HUDEP-2 (cell line): Measurements from ENCODE around the gene CEMIP.
"Not testable (repeated sequence)": the region's sequence is repeated elsewhere in the genome, so short reads cannot be mapped to it uniquely, and the experiment has no call there.

Experiments
- DNase-seq, 76 experiments: peaks; one replicate each; lab custom pipeline; 2025; ENCODE audit not compliant: unreplicated experiment in 76 of 76; lab: John Stamatoyannopoulos, UW

The CEMIP gene

GRCh38 chr15:80760960-80761359, 18.2 kb upstream of the CEMIP start:
- no peak for DNase-seq

DNA sequence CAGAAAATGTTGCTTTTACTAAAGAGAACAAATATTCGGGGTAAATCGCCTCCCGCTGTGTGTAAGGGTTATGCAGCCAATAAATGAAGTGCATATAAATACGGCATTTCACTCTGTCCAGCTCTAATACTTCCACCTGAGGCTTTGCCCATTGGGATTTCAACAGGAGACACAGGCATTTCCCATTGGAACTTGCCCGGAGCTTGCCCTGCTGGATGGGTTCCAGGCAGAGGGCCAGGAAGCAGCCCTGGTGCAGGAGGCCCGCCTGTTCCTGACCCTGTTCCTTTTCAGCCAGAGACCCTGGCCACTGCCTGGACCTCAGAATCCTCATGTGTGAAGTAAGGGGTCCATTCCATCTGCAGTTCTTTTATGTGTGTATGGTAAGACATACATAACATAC, 17.4 kb upstream of the CEMIP start:
- DNase-seq: no peak

DNA sequence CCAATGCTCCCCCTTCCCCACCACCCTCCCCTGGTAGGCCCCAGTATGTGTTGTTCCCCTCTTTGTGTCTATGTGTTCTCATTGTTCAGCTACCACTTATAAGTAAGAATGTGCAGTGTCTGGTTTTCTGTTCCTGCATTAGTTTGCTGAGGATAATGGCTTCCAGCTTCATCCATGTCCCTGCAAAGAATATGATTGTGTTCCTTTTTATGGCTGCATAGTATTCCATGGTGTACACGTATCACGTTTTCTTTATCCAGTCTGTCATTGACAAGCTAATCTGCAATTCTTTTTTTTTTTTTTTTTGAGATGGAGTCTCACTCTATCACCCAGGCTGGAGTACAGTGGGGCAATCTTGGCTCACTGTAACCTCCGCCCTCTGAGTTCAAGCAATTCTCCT, 15.9 kb upstream of the CEMIP start:
- DNase-seq: not testable (repeated sequence)

DNA sequence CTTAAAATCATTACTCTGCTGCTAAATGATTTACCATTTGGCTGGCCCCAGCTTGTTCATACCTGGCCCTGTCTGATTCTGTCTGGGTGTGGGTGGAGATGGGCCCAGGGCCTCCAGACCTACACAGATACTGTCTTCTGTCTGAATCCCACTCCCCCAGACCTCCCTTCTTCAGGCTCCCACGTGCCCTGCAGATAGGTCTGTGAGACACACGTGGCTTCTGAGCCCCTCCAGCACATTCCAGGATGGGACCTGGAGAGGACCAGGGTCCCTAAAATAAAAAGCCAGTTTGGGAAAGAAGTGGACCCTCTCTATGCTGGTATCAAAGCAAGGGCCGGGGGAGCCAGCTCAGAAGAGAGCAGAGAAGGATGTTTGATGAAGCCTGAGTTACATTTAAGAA, 14.6 kb upstream of the CEMIP start:
- no peak for DNase-seq

DNA sequence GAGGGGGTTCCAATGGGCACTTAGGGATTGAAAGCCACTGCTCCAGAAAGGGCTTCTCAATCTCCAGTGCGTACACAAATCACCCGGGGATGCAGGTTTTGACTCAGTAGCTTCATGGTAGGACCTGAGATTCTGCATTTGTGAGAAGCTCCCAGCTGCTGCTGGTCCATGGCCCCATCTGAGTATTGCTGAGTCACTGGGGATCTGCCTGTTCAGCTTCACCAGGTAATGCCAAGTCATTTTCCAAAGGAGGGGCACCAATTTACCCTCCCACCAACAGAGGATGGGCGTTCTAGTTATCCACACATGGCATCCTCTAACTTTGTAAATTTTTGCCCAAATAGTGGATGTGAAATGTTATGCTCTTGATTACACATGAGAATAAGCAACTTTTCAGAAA, 12.9 kb upstream of the CEMIP start:
- no peak for DNase-seq

DNA sequence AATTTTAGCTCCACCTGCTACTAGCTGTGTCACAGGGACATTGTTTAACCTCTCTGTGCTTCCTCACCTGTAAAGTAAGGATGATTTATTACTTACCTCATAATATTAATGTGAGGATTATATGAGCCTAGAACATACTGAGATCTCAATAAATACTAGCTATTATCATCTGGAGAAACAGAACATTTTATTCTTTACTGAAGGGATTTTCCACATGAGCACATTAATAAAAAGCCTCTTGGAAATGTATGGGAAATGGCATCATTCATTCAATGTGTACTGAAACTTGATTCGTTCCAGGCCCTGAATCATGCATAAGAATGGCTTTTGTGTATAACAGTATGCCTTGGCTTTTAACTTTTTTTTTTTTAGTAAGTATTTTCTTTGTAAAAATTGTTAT, 11.0 kb upstream of the CEMIP start:
- no peak for DNase-seq

DNA sequence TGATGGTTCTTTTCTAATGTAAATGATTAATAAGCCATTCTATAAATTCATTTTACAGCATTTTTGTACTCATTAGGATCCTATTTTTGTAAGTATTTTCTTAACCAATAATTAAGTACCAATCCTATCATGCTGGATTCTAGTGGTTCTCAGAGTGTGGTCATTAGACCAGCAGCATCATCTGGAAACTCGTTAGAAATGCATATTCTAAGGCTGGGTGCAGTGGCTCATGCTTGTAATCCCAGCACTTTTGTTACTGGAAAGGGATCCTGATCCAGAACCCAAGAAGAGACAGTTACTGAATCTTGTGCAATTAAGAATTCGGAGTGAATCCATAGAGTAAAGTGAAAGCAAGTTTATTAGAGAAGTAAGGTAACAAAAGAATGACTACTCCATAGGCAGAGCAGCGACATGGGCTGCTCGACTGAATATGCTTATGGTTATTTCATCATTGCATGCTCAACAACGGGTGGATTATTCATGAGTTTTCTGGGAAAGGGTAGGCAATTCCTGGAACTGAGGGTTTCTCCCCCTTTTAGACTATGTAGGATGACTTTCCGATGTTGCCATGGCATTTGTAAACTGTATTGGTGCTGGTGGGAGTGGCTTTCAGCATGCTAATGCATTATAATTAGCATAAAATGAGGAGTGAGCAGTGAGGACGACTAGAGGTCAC, 9.9 kb upstream of the CEMIP start:
- no peak for DNase-seq

- DNase-seq: no peak
Measured at GRCh38 chr15:80769829-80770705, 9.1 kb upstream of the CEMIP start.

DNA sequence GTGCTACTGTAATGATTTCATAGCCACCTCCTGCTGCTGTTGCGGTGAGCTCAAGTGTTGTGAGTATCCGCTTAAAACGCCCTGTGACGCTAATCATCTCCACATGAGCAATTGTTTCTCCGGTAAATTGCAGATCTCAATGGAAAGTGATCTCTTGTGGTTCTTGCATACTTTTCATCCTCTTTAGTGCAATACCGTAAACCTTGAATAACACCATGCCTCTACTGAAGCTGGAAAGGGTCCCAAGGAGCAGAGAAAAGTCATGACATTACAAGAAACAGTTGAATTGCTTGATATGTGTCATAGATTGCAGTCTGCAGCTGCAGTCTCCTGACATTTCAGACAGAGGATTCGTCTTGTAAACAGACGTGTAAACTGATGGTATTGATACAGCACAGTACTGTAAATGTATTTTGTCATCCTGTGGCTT, 6.0 kb upstream of the CEMIP start:
- no peak for DNase-seq

- no peak for DNase-seq
Measured at GRCh38 chr15:80773792-80774352, 5.3 kb upstream of the CEMIP start.

DNA sequence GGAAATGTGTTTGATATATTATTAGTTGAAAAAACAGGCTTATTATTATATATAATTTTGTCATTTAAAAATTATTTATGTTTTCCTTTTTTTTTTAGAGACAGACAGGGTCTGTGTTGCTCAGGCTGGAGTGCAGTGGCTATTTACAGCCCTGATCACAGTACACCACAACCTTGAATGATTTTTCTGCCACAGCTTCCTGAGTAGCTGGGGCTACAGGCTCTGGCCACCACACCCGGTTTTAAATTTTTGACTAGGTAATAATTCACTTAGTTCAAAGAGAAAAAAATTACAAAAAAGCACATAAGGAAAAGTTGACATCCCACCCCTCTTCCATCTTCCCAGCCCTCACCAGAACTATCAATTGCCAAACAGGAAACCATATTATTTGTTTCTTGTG, 4.7 kb upstream of the CEMIP start:
- DNase-seq: no peak

DNA sequence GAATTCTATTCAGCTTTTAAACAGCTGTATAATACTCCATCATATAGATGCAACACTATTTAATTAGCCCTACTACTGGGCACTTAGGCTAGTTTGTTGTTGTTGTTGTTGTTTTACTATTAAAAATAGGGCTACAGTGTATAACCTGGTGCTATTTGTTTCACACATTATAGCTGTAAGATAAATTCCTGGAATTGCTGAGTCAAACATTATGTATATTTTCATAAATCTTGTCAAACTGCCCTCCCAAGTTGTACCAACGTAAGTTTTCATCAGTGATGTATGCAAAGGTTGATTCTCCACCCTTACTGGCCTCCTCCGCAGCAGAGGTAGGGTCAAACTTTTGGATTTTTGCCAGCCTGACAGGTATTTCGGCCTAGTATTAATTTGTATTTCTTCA, 3.8 kb upstream of the CEMIP start:
- DNase-seq: no peak

DNA sequence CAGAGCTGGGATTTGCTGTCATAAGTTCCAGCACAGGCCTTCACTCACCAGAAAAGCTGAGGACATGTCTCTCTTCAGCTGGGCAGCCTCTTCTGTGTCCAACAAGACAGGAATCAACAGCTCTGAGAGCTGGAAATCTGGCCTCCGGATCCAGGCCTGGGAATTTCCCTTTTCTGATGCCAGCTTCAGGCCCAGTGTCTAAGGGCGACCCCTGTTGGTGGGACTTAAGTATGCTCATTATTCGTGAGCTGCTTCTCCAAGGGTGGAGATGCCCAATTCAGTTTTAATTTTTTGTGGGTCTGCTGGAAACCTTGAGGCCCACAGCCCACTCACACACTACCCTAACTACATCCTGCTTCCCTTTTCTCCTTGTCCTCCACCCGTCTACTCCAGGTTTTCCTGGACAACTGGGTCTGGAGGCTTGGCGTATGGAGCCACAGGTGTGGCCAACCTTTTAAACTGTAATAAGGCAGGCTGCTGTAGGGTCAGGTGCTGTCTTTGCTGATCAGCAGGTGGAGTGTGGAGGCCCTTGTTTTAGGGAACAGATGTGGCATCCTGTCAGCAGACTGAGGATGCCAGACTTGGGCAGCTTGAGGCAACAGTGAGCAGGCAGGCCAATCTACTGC, 2.6 kb upstream of the CEMIP start:
- DNase-seq: peak in 44 of 76 experiments; percentile 1 to 54 (median 24)

- DNase-seq: no peak
Measured at GRCh38 chr15:80777137-80777536, 2.0 kb upstream of the CEMIP start.

DNA sequence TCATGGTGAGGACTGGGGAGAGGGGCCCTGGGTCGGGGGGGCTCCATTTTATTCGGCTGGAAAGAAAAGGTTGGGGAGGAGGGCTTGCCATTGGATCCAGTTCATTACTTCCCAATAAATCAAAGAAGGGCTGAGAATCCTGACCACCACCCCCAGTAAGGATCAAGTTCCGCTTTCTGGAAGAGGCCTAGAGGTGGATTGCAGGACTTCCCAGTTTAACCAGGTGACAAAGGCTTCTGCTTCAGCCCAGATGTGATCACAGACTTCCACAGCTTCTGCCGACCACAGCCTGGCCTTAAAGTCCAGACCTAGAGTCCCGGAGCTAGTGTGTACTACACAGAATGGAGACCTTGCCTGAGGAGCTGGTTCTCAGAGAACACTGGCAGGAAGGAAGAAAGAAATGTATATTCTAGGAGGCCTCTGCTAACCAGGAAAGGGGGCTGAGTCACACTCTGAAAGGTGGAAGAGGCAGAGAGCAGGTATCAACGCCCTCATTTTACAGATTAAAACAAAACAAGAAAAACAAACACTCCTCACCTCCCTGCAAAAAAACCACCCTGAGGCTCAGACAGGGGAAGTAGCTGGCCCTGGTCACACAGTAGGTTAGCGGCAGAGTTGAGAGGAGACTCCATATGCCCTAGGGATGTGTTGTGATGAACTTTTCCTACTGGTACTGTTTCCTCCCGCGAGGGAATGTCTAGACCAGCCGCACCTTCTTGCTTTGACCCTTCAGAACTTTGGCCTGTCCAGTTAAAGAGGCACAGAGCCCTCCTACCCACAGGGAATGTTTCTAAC, 1.1 kb upstream of the CEMIP start:
- no peak for DNase-seq

GRCh38 chr15:80778621-80778963, 578 bp upstream of the CEMIP start:
- no peak for DNase-seq

DNA sequence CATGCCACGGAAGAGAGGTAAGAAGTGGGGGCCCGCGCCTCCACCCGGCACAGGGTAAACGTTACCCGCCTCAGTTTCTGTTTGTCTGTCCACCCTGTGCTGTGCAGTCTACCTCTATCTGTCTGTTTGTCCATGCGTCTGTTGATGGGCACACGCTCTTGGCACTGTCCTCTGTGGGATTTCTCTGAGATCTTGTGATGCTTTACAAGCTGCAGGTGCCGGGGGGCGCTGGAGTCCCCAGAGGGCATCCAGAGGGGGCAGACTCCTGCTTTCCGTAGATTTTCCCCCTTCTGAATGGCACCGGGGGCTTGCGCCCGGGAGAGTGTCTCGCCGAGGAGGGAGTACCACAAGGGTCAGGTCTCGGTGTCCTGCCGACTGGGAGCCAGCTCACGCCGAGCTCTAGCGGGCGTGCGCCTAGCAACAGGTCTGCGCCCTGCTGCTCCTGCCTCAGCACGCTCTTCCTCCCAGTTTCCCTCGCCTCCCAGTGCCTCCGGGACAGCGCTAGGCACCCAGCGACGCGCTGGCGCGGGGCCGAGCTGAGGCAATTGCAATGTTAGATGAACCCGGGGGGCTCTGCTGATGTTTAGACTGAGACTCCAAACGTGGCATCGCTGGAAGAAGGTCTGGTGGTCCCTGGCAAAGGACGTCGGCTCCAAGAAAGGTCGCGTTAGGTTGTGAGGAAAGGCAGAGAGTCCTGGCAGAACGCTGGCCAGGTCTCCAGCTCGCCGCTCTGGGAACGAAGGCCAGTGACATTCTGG, 667 bp downstream of the CEMIP start:
- peak in 1 of 76 experiments; percentile 7 for DNase-seq

- peak in 35 of 76 experiments; percentile 1 to 58 (median 22) for DNase-seq
Measured at GRCh38 chr15:80780416-80781221, 1.4 kb downstream of the CEMIP start.

GRCh38 chr15:80783260-80783659, 4.1 kb downstream of the CEMIP start:
- DNase-seq: no peak
